Peyer's patch (tissue), 4 donors: ENCODE measurements around the gene SULT2B1.

ENCODE experiments used
- CTCF ChIP-seq, 6 experiments: fragments of 450-650 bp in 4 of 6; fragments of 200-600 bp in 2 of 6; sonication (generic) in 1 of 6; IDR thresholded peaks; one replicate each; pipeline ENCODE4 v1.5.1; 2017 to 2019; ENCODE audit warnings: antibody characterized with exemption in 6 of 6, mild to moderate bottlenecking in 3 of 6, moderate library complexity in 1 of 6
- POLR2A ChIP-seq, 2 donors: fragments of 450-650 bp; IDR thresholded peaks; one replicate each; pipeline ENCODE4 v1.5.1; 2017; ENCODE audit warnings: antibody characterized with exemption in 2 of 2, mild to moderate bottlenecking in 2 of 2, moderate library complexity in 2 of 2

GRCh38 chr19:48607359-48607755 lies 55.4 kb downstream of the SULT2B1 start:
- TF ChIP-seq CTCF (IDR thresholded peaks at IDR 0.05) (no peak), POLR2A (IDR thresholded peaks at IDR 0.05) (no peak)
